Measurements from ENCODE around the gene CEND1. TPM values are rescaled to one million over a fixed set of nuclear protein-coding genes. Genes with fewer than 3 reads are reported as not detected.

Gene CEND1
- total RNA-seq, 1 experiment from 2014 or later, result 0.81 TPM

GRCh38 chr11:824292-824880, 34.5 kb upstream of the CEND1 start:
- no peak overlapping the region for H3K27ac ChIP-seq (ENCODE audit: insufficient read length, low read depth, low read length)
- no peaks in the 10 kb centered on the region for H4K20me1 ChIP-seq (ENCODE audit: control insufficient read depth, insufficient read depth, insufficient read length)
- H2BK12ac ChIP-seq (ENCODE audit: insufficient read length, low read depth, low read length), result no peak overlapping the region
- Mint-ChIP-seq H3K27me3 (ENCODE audit: low read depth) (peaks cover 18% of the 10 kb centered on the region), H3K36me3 (ENCODE audit: insufficient read depth in 1 of 3, low read depth in 3 of 3) (peaks cover 0 to 26% (median 13%) of the 10 kb centered on the region in 3 experiments), H3K27ac (no peak overlapping the region), H3K9me3 (no peaks in the 10 kb centered on the region; a peak in 1 of 5 replicates), H3K4me3 (no peak overlapping the region), H3K4me1 (peaks cover 20 to 31% of the 10 kb centered on the region in 2 experiments)
- DNase-seq, result no peak
- H2BK15ac ChIP-seq (ENCODE audit: low read depth, low read length), result no peak overlapping the region
- no peak overlapping the region for H3T11ph ChIP-seq (ENCODE audit: low read length)
- no peak overlapping the region for H2BK5ac ChIP-seq (ENCODE audit: insufficient read length, low read length)
- H3K23ac ChIP-seq (ENCODE audit: insufficient read length, low read depth, low read length), result no peak overlapping the region
- H3K9me3 ChIP-seq (ENCODE audit: control insufficient read depth, low read depth, low read length), result no peaks in the 10 kb centered on the region
- no peak overlapping the region for H3K14ac ChIP-seq (ENCODE audit: insufficient read depth, low read length)
- no CpG with 5 or more reads among the region's 59 CpGs for WGBS (ENCODE audit: extremely low coverage, insufficient read length, low lambda C conversion rate)
- no peaks in the 10 kb centered on the region; the same call in 1 of the 2 replicates for H3K4me1 ChIP-seq (ENCODE audit: insufficient read depth, low read length)
- H3K79me2 ChIP-seq (ENCODE audit: insufficient read depth, low read length), result no peaks in the 10 kb centered on the region
- no peaks in the 10 kb centered on the region for H3K79me1 ChIP-seq (ENCODE audit: insufficient read depth, low read depth, low read length, poor library complexity, severe bottlenecking)
- no peak overlapping the region for H4K8ac ChIP-seq (replicated peaks; ENCODE audit: insufficient read length, low read depth, low read length)
- no peak overlapping the region for H2BK20ac ChIP-seq (ENCODE audit: low read depth, low read length, poor library complexity, severe bottlenecking)
- H2AFZ ChIP-seq (ENCODE audit: low read length), result no peak overlapping the region
- no peak overlapping the region for H2BK120ac ChIP-seq (ENCODE audit: low read depth, low read length, poor library complexity, severe bottlenecking)
- no peak overlapping the region for H3K18ac ChIP-seq (ENCODE audit: insufficient read length, low read depth, low read length)
- no peaks in the 10 kb centered on the region; the same call in 1 of the 2 replicates for H3K27me3 ChIP-seq (ENCODE audit: insufficient read depth, low read length)
- peaks cover 16% of the 10 kb centered on the region for H3K23me2 ChIP-seq (ENCODE audit: insufficient read length, low read depth, low read length, poor library complexity, severe bottlenecking)
- no peak overlapping the region for H3K4ac ChIP-seq (ENCODE audit: low read depth, low read length)
- H4K91ac ChIP-seq (ENCODE audit: insufficient read length, low read depth, low read length), result no peak overlapping the region
- H4K5ac ChIP-seq (ENCODE audit: insufficient read length, low read depth, low read length), result no peak overlapping the region
- no peak overlapping the region for H3K4me2 ChIP-seq (ENCODE audit: insufficient read depth, insufficient read length, low read length)
- no peak overlapping the region for H2AK5ac ChIP-seq (ENCODE audit: insufficient read length, low read length)
- H3K56ac ChIP-seq (ENCODE audit: insufficient read length, low read depth, low read length), result no peak overlapping the region
- no peak for TF ChIP-seq CTCF (conservative IDR thresholded peaks at IDR 0.05)
- H3K9ac ChIP-seq (ENCODE audit: extremely low read depth, insufficient read length, low read length), result no peak overlapping the region

All from H9 (cell line).